HG02588 (cell line): Measurements from ENCODE around the gene PDGFD.
"Not testable (repeated sequence)": the region's sequence is repeated elsewhere in the genome, so short reads cannot be mapped to it uniquely, and the experiment has no call there.

Experiments
- ATAC-seq: cut with Tn5 transposase; IDR thresholded peaks from one replicate; pipeline ENCODE4 v1.9.1; 2021; ENCODE audit warnings: mild to moderate bottlenecking, moderate library complexity; ENCODE audit not compliant: unreplicated experiment

Gene PDGFD

DNA sequence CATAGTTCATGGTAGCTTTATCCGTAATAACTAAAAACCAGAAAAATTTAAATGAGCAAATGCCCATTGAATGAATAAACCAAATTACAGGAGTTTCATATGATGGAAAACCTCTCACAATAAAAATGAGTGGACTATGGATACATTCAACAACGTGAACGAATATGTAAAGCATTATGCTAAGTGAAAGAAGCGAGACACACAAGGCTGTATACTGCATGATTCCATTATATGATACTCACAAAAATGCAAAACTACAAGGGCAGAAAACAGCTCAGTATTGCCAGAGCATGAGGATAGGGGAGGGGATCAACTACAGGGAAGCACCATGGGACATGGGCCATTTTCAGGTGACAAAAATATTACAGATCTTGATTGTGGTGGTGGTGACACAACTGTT lies 105.3 kb downstream of the PDGFD start:
- ATAC-seq, result no peak

DNA sequence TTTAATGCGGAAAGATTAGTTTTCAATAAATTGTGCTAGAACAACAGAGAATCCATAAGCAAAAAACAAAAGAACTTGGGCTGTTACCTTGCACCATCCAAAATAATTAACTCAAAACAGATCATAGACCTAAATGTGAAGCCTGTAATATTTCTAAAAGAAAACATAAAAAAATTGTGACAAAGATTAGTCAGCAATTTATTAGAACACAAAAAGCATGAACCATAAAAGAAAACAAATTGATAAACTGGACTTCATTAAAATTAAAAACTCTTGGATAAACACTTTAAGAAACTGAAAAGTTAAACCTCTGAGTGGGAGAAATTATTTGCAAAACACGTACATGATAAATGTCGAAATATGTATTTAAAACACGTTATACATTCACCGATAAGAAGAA lies 106.0 kb downstream of the PDGFD start:
- no peak for ATAC-seq

DNA sequence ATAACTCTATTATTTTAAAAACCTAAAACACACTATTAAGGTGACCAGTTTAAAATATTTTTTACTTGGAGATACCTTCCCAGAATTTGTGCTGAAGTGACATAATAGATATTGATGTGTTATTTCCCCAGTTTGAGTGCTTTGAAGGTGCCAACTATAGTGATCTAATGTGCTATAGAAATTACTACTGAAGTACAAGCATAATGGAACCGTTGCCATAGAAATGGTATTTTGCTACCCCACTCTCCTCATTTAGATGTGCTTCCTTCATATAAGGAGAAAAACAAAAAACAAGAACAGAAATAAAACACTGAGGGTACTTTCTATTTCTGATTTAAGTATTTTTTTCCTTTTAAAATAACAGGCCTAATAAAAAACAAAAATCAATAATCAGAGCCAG lies 108.4 kb downstream of the PDGFD start:
- no peak for ATAC-seq

GRCh38 chr11:104054911-104055529 lies 108.9 kb downstream of the PDGFD start:
- ATAC-seq, result no peak

- ATAC-seq, result no peak
Measured at GRCh38 chr11:104053743-104054478, 110.0 kb downstream of the PDGFD start.

- ATAC-seq, result no peak
Measured at GRCh38 chr11:104051778-104052177, 112.2 kb downstream of the PDGFD start.

DNA sequence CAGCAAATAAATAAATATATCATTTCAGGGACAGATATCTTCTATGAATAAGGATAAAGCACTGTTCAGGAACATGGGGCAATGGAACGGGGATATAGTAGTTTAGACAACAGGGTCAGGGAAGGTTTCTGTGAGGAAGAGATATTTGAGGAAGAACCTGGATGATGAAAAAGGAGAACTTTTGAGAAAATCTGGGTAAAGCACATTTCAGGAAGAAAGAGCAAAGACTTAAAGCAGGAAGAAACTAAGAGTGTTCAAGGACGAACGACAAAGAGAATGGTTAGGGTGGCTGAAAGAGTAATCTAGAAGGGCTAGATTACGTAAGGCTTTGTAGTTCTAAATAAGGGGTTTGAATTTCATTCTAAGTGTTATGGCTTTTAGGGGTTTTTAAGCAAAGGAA lies 114.8 kb downstream of the PDGFD start:
- no peak for ATAC-seq

GRCh38 chr11:104046858-104047257 lies 117.1 kb downstream of the PDGFD start:
- not testable (repeated sequence) for ATAC-seq

DNA sequence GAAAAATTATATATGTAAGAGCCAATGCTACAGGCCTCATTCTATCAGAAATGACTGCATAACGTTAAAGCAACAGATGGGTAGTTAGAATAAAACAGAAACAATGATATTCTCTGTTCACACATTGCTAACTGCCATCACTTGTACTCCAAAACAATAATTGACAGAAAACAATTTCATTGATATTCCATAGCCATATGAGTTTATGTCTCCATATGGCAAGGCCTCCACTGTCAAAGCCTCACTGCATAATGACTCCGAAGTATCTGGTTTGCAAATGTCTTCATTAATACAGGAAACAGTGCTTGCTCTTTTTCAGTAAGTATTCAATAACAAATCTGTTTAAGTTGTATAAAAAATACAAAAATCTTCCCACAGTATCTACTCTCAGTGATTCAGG lies 117.6 kb downstream of the PDGFD start:
- ATAC-seq, result no peak

GRCh38 chr11:104043678-104044239 lies 120.2 kb downstream of the PDGFD start:
- ATAC-seq, result no peak

- no peak for ATAC-seq
Measured at GRCh38 chr11:104043142-104043541, 120.8 kb downstream of the PDGFD start.

DNA sequence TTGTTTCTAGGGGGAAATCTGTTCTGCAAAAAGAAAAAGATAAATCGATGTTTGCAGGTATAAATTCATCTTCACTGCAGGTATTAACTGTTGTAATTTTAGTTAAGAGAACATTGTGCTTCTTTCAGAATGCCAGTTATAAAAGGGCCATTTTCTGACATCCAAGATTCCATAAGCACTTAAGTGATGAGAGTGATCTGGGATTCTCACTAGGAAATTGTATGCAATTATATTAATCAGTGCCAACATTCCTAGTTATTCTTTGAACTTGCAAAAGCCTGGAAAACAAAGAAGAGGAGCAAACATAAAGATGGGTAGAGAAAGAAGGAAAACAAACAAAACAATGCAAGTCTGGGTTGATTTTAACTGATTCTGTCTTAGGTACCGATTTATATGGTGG lies 122.2 kb downstream of the PDGFD start:
- ATAC-seq, result no peak

- ATAC-seq, result no peak
Measured at GRCh38 chr11:104036995-104037394, 127.0 kb downstream of the PDGFD start.

GRCh38 chr11:104036588-104036987 lies 127.4 kb downstream of the PDGFD start, which contains the start of gene DDI1:
Gene DDI1 (plus strand): TSS chr11:104036640. CDS start chr11:104036823, 183 bp downstream.
- no peak for ATAC-seq

GRCh38 chr11:104033561-104033960 lies 130.4 kb downstream of the PDGFD start:
- no peak for ATAC-seq

- ATAC-seq, result no peak
Measured at GRCh38 chr11:104033134-104033533, 130.8 kb downstream of the PDGFD start.

- no peak for ATAC-seq
Measured at GRCh38 chr11:104028476-104029263, 135.3 kb downstream of the PDGFD start.

DNA sequence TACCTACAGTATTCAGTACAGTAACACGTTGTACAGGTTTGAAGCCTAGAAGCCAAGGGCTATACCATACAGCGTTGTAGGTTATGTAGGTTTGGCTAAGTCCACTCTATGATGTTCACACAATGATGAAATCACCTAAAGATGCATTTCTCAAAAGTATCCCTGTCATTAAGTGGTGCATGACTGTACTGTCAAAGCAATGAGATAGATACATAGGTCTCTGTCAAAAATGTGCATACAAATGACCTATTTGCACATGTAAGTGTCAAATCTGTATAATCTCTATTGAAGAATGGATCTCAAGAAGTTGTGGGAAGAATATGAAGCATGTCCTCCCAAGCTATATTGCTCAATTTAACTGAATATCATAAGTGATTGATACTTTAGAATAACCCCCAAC lies 139.4 kb downstream of the PDGFD start:
- no peak for ATAC-seq

GRCh38 chr11:104015649-104016415 lies 148.1 kb downstream of the PDGFD start:
- ATAC-seq, result peak; percentile 91

- no peak for ATAC-seq
Measured at GRCh38 chr11:104011044-104011443, 152.9 kb downstream of the PDGFD start.

- no peak for ATAC-seq
Measured at GRCh38 chr11:104009744-104010143, 154.2 kb downstream of the PDGFD start.
